Activated T-helper 1 cell treated with anti-CD3 and anti-CD28 coated beads, Interleukin-2, amount 50 U/mL, for 16 hours (primary cell): Measurements from ENCODE around the gene MLPH.

Experiments
- DNase-seq, 2 donors: peaks; one replicate each; pipeline ENCODE4 v3.0.0-alpha.2; 2020; ENCODE audit warnings: low read depth in 1 of 2, low spot score in 1 of 2

MLPH gene

DNA sequence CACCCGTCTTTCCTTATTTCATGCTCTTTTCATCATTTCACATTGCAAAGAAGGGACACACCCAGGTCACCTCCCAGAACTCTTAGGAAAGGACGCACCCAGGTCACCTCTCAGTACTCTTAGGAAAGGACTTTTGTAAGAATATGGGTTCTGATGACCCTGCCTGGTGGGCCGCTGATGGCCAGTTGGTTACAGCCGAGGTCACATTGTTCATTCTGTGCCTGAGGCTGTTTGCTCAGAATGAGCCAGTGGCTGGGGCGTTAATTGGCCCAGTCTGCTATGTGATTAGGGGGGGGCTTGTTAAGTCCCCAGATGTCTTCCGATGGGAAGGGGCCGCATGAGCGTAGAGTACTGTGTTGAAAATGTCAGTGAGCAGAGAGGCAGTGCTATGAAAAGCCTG lies 9.4 kb downstream of the MLPH start:
- DNase-seq, result no peak

DNA sequence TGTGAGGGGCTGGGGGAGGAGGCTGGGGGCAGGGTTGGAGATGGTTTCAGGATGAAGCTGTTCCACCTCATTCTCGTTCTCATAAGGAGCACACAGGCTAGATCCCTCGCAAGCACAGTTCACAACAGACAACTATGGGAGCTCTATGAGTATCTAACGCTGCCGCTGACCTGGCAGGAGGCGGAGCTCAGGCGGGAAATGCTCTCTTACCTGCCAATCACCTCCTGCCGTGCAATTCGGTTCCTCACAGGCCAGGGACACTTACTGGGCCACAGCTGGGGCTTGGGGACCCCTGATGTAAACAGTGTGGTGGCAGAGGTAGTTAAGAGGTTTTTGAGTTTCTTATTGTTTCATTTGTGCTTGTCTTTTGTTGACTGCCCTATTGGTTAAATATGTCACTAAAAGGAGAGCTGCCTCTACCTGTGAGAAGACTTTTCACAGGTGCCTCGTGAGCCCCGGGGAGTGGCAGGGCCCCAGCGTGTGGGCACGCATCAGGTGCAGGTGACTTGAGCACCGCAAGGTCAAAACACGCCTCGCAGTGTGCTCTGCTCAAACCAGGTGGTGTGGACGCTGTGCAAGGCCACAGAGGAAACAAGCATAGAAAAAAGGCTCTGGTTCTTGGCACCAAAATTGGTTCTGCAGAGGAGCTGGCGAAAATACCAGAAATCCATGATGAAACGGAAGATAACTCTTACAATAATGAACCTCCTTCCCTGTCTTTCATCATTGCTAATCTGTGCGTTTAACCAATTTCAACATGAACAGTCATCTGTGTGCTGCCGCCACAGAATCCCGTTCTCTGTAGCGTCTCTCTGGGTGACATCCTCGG lies 10.2 kb downstream of the MLPH start:
- no peak for DNase-seq

DNA sequence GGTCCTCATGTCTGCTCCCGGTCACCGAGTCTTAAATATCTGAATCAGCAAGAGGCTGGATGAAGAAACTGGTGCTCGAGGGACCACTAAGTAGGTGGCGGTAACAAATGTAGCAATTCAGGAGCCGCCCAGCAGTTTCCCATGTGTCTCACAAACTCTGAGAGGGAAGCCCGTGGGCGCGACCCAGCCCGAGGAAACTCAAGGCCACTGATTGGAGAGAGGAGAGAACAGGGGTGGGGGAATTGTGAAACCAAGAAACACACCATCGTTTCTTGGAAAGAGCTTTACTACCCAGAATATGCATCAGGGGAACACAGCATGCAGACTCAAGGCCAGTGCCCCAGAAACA lies 10.8 kb downstream of the MLPH start:
- no peak for DNase-seq

DNA sequence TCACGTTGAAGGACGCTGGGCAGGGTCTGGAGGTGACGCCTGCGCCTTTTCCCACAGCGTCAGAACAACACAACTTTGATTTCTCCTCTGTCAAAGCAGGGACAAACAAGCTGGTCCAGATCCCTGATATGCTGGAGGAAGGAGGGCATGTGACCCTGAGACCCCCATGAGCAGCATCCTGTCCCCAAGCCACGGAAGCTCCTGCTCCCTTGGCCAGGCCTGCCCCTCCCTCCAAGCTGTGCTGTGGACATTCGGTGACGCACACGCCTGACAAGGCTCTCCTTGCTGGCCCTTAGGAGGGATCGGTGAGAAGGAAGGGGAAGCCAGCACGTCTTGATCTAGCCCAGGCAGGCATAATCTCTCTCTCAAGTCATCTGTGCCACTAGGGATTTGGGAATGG lies 11.3 kb downstream of the MLPH start:
- DNase-seq, result no peak

DNA sequence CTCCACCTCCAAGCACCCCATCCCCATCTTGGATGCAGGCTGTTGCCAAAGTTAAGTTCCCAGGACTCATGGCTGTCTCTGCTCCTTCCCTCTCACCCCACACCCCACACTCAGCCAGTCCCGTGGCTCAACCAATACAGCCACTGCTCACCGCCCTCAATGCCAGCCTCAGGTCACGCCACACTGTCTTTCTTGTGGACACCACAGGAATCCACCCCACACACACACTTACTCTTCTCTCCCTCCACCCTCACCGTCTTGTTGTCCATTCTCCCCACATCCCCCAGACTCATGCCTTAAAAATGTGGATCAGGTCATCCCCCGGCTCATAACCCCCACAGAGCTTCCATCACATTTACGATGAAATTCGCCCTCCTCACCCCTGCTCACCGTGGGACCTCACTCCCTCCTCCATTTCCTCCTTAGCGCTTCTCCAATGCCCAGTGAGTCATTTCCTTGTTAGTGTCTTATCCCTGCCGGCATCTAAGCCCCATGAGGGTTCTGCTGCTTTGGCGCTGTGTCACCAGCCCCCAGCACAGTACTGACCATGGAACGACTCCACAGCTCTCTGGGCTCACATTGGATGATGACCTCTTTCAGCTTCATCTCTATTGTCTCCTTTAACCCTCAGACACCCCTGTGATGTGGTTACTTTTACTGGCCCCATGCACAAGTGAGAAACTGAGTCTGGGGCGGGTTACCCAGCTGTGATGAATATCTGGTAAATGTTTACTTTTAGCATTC lies 13.8 kb downstream of the MLPH start:
- DNase-seq, result no peak

DNA sequence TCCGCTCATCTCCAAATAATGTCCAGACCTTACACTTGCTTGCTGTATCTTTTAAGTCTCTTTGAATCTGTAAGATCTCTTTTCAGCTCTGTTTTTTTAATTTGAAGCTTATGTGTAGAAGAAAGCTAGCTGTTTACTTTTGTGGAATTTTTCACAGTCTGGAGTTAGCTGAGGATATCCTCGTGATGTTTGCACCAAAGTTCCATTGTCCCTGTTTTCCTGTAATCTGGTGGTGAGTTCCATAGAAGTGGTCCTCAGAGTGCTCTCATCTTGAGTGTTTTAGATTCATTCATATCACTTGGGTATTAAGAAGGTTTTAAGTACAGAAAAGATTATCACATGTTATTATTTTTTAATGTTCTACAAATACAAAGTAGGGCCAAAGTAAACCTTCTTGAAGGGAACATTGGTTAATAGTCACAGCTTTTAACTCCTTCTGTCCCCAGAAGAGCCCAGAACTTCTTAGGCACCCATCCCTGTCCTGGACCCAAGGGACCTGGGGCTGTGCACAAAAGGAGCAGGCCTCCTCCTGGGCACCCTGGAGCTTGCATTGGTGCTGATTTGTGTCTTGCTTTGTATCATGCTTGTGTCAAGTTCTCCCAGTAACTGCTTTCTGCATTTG lies 15.0 kb downstream of the MLPH start:
- no peak for DNase-seq

DNA sequence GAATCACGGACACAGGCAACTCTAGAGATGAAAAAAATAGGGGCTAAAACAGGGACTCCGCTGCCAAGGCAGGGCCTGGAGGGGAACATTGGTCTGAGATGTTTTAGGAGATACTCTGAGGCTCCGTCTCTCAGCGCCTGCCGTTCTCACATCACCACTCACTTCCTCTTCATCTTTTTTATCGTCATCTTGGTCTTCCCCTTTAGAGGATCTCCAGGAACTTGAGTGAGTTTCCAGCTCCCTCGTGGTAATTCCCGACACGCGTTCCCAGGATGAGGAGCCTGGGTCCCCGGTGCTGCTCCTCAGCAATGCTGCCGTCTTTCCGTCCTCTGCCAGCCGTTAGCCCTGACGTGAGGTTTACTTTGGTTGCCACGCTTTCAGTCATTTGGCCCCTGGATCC lies 16.1 kb downstream of the MLPH start:
- DNase-seq, result no peak

DNA sequence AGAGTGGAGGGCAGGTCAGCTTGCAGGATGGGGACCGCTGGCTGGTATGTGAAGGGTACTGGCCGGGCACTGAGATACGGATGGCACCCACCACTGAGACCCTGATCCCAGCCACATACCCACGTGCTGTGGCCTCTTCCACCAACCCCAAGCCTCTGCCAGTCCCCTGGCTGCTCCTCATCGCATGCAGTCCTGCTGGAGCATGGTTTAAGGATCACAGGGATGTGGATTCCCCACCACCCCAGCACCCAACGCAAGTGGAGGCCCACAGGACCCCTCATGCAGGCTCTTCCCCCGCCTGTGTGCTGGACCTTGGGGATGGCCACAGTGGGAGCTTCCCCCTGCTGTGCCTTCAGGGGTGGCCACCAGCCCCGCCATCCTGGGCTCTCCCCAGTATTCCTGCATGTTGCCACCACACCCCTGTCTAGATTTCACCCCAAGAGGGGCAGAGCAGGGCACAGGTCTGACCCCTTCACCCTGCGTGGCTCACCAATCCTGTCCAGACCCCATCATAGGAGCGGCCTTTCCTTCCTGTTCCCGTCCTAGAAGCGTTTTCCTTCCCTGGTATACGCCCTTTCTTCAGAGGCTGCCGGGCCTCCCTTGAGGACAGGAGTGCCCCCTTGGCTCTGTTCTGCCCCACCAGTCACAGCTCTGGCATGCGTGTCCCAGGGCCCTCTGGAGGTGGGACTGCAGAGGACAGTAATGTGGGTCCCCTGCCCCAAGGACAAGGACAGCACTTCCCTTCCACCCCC lies 18.3 kb downstream of the MLPH start:
- no peak for DNase-seq

DNA sequence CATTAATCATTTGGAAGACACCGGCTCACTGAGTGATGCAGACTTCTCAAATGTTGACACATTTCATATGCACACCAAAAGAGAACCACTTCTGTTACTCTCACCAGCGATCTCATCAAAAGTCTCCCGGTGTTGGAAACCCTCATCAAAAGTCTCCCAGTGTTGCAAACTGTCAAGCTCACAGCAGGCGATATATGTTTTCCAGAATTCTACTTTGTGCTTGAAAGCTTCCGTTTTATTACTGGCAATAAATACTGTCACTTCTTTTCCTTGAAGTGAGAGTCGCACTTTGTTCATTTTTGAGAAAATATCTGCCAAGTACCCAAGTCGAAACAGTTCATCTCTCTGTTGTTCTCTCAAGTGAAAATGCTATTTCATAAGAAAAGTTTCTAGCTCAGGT lies 20.5 kb downstream of the MLPH start:
- no peak for DNase-seq

DNA sequence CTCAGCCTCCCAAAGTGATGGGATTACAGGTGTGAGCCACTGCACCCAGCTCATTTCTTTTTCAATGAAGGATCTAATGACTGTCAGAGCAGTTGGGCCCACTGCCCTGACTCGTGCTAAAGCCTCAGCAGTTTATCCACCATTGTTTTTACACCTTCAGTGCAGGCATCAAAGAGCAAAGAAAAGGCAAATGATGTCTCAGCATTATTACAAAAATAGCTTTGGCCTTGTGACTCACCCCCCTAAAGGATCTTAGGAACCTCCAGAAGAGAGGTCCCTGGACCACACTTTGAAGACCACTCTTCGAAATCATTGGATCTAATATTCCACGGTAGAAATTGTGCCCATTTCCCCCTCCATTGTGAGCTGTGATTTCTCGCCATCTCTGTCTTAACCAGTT lies 21.3 kb downstream of the MLPH start:
- DNase-seq, result no peak

DNA sequence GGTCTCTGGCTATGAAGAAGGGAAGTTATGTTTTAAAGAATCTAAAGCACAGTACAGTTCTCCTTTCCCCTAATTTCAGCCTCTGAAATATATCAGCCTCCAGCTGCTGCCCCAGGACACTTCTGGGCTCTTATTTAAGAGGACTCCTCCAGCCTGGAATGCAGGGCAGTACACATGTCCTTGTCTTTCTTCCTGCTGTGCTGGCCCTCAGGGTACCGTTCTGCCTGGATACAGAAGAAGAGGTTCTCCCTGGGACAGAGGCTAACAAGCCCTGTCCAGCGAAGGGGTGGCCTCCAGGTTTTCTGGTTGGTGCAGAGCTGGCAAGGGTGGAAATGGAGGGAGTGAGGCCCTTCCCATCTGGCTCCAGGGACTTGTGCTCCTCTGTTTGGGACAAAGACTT lies 22.1 kb downstream of the MLPH start:
- no peak for DNase-seq

DNA sequence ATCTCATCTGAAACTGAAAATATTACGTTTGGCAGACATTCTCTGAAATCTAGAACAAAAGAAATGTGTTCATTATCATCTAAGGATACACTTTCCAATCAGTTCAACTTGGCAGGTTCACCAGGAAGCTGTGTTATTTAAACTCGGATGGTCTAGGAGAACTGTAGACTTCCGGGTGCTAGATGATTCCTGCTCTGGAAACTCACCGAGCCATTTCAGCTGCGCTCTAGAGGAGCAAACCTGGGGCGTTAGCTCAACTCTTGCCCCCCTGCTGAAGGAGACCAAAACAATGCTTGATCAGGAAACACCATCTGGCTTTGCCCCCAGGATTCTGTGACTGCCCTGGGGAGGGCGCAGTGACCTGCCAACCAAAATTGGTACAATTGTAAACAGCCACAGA lies 22.9 kb downstream of the MLPH start:
- DNase-seq, result no peak

DNA sequence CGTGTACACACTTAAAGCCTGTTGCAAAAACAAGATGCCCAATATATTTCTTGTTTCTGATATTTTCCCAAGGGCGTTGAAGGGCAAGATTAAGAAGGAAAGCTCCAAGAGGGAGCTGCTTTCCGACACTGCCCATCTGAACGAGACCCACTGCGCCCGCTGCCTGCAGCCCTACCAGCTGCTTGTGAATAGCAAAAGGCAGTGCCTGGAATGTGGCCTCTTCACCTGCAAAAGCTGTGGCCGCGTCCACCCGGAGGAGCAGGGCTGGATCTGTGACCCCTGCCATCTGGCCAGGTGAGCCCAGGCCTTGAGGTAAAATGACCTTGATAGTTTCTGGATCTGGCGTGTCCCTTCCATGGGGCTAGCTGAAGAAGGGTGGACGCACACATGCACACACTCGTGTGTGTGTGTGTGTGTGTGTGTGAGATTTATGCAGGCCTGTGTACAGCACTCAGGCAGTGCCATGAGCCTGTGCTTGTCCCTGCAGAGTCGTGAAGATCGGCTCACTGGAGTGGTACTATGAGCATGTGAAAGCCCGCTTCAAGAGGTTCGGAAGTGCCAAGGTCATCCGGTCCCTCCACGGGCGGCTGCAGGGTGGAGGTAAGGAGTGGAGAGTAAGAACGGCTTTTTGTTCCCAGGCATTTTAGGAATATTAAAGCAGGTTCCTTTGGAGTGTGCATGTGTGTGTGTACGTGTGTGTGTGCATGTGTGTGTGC lies 23.6 kb downstream of the MLPH start:
- no peak for DNase-seq

DNA sequence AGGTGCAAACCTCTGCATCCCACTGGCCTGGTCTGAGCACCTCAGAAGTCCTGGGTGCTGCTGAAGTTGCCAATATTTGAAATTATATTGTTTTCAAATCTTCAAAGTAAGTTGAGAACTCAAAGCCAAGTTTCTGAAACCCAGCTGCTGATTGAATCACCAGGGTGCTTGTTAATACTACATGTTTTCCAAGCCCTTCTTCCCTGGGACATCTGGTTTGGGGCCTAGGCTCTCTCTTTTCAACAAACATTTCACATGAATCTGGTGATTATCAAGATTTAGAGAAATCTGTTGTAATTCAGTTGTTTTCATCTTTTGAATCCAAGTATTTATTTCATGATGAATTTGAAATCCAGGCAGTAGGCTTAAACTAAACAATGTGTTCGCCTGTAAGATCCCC lies 24.4 kb downstream of the MLPH start:
- no peak for DNase-seq

DNA sequence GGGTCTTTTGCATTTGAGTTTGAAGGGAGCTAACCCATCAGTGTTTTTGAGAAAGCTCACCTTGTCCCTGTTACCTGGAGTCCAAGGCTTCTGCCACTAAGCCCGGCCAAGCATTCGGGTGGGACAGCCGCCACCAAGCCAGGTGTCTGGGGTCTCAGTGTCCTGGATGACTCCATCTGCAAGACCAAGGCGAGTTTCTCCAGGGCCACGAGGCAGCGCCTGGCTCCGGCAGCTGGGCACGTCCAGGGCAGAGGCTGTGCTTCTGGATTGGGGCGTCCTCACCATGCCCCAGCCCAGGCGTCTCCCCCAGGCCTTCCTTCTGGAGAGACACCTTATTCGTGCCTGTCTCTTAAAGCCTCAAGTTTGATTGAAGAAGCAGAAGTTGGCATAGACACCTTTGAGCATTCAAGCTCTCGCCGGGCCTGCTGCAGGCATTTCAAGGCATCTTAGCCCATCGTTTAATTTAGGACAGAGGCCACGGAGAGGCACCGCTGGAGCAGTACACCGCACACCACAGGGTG lies 24.9 kb downstream of the MLPH start:
- no peak for DNase-seq

DNA sequence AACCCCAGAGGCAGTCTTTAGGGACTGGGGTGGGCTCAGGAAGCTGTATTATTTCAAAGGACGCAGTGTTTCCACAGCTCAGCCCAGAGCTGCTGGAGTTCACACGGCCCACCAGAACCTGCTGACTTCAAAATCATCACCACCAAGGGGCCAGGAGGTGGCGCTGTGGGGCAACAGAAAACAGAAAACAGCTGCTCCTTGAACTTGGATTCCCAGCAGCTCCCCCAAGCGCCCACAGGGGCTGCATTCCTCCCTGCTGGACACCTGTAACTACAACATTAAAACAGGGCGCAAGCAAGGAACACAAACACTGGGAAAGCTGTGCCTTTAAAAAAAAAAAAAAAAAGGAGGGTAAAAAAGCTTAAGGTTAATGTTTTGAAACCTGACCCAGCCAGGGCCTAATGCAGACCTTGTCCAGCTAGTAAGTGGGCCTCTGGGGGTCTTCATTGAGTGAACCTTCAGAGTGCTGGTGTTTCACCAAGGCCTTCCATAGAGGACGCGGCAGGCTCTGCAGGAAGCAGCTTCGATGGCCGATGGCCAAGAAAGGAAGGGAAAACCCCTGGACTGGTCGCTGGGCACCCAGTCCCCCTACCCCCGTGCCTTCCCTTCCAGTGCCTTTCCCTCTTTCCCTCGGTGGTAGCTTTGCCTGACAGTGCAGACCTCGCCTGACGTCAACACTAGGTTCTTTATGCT lies 25.9 kb downstream of the MLPH start:
- peak; percentile 53 to 56 for DNase-seq

DNA sequence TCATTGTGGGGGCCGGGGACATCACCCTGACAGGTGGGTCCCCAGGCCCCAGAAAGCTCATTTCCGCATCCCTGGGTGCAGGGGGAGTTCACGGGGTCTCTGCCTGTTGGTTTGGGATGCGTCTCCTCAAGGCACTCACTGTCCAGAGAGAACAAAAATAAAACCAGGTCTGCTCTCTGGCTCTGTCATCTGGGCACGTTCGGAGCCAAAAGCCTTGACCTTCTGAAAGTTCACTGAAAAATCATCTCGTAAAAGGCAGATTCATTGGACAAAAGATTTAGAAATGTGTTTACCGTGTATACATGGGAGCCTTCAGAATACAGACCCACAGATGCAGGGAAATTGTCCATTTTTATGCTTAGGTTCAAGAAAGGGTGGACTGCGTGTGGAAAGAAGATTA lies 26.6 kb downstream of the MLPH start:
- no peak for DNase-seq

DNA sequence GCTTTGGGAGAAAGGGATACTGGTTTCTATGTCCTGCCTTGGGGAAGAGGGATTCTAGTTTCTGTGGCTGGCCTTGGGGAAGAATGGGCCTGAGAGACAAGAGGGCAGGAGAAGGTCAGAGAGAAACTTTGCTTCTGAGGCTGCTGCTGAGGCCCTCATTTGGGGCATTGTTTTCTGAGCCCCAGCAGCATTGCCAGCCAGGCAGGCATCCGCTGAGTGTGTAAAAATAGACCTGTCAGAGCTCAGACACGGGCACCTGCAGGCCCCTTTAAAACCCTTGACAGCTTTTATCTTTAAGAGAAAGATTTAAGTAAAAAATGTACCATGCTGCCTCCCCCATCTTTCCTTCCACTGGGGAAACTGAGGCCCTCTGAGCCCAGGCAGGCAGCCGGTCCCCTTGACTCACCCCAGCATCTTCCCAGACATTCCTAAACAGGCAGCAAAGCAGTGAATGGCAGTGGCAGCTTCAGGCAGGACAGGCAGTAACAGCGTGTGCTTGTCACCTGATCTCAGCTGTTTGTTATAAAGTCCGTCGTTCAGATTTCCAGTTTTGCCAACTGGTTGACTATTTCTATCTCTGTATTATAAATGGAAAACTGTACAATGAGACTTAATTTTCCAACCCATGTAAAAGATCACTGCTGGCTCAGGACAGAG lies 27.6 kb downstream of the MLPH start:
- no peak for DNase-seq

DNA sequence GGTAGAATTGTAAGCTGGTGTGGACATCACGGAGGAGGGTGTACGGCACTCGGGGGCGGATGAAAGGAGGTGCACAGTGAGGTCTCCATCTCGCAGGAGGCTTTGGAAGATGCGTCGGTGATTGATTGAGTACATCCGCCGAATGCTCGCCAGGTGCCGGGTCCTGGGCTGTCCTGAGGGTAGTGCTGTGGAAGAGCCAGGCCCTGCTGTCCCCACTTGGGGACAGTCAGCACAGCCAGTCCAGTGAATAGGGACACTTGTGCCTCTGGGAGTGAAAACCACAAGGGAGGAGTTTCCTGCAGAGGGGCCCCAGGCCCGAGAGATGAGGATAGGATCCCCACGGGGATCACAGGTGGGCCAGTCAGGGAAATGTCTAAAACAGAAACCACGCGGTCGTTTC lies 28.1 kb downstream of the MLPH start:
- DNase-seq, result no peak
